ENCODE results near the gene DLGAP4.

The DLGAP4 gene

DNA sequence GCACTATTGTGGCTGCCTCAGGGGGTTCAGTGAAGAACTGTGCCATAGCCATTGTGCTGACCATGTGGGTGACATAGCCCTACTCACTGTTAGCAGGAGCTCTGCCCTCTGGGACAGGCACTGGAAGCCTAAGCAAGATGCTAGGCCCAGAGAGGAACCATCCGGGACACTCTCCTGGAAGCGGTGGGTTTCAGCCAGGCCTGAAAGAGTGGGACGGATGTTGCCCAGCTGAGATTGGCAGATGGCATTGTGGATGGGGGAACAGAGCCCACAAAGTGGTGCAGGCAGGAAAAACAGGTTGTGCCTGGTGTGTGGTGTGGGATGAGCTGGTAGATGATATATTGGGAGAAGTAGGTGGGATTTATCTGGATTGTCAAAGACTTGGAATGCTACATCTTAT, 40.1 kb downstream of the DLGAP4 start:
- no peak for DNase-seq (ENCODE audit: low read depth in 1 of 2, low spot score in 1 of 2)
- Histone ChIP-seq H3K27me3 (ENCODE audit: insufficient read depth, poor library complexity, severe bottlenecking) (no peaks in the 10 kb centered on the region), H3K27ac (replicated peaks) (no peak overlapping the region), H3K4me3 (replicated peaks; ENCODE audit: insufficient read depth, low read length) (no peak overlapping the region)
- TF ChIP-seq, protein P1, sequence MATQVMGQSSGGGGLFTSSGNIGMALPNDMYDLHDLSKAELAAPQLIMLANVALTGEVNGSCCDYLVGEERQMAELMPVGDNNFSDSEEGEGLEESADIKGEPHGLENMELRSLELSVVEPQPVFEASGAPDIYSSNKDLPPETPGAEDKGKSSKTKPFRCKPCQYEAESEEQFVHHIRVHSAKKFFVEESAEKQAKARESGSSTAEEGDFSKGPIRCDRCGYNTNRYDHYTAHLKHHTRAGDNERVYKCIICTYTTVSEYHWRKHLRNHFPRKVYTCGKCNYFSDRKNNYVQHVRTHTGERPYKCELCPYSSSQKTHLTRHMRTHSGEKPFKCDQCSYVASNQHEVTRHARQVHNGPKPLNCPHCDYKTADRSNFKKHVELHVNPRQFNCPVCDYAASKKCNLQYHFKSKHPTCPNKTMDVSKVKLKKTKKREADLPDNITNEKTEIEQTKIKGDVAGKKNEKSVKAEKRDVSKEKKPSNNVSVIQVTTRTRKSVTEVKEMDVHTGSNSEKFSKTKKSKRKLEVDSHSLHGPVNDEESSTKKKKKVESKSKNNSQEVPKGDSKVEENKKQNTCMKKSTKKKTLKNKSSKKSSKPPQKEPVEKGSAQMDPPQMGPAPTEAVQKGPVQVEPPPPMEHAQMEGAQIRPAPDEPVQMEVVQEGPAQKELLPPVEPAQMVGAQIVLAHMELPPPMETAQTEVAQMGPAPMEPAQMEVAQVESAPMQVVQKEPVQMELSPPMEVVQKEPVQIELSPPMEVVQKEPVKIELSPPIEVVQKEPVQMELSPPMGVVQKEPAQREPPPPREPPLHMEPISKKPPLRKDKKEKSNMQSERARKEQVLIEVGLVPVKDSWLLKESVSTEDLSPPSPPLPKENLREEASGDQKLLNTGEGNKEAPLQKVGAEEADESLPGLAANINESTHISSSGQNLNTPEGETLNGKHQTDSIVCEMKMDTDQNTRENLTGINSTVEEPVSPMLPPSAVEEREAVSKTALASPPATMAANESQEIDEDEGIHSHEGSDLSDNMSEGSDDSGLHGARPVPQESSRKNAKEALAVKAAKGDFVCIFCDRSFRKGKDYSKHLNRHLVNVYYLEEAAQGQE (IDR thresholded peaks at IDR 0.05; ENCODE audit: insufficient replicate concordance, low read depth): no peak

GRCh38 chr20:36349384-36350170, 43.4 kb downstream of the DLGAP4 start:
- TF ChIP-seq POLR2AphosphoS5 (IDR thresholded peaks at IDR 0.05; ENCODE audit: low read depth): no peak
- no peak for TF ChIP-seq GABPA (IDR thresholded peaks at IDR 0.05; ENCODE audit: low read depth)
- no peak for TF ChIP-seq SPI1 (IDR thresholded peaks at IDR 0.05; ENCODE audit: borderline replicate concordance, low read depth)
- TF ChIP-seq, protein P1 (IDR thresholded peaks at IDR 0.05; ENCODE audit: insufficient replicate concordance, low read depth): no peak
- TF ChIP-seq CTCF (IDR thresholded peaks at IDR 0.05; ENCODE audit: insufficient read depth, low read length): no peak
- DNase-seq (ENCODE audit: low read depth in 1 of 2, low spot score in 1 of 2): no peak
- H3K27ac ChIP-seq (replicated peaks): no peak overlapping the region
- H3K4me3 ChIP-seq (replicated peaks; ENCODE audit: insufficient read depth, low read length): no peak overlapping the region
- H3K27me3 ChIP-seq (ENCODE audit: insufficient read depth, poor library complexity, severe bottlenecking): no peaks in the 10 kb centered on the region

DNA sequence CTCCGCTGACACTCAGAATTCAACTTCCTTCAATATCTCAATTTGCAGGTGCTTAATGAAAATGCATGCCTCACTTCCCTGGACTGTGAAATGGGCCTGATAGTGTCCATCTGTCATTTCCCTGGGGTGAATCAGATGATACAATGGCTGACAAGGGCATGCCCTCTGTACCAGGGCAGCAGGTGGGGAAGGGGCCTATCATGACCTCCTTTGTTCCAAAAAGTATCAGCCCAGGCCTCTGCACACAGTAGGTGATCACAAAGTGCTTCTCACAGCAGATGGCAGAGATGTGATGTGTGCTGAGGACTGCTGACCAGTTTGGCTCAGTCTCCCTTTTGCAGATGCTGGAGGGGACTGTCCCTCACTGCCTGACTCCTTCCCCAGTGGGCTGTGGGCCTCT, 44.3 kb downstream of the DLGAP4 start:
- no peak overlapping the region for H3K4me3 ChIP-seq (replicated peaks; ENCODE audit: insufficient read depth, low read length)
- H3K27me3 ChIP-seq (ENCODE audit: insufficient read depth, poor library complexity, severe bottlenecking): no peaks in the 10 kb centered on the region
- no peak for DNase-seq (ENCODE audit: low read depth in 1 of 2, low spot score in 1 of 2)
- H3K27ac ChIP-seq (replicated peaks): no peak overlapping the region
- no peak for TF ChIP-seq SPI1 (IDR thresholded peaks at IDR 0.05; ENCODE audit: borderline replicate concordance, low read depth)
- TF ChIP-seq GABPA (IDR thresholded peaks at IDR 0.05; ENCODE audit: low read depth): no peak
- TF ChIP-seq POLR2AphosphoS5 (IDR thresholded peaks at IDR 0.05; ENCODE audit: low read depth): no peak

- Histone ChIP-seq H3K27ac (replicated peaks) (no peak overlapping the region), H3K27me3 (ENCODE audit: insufficient read depth, poor library complexity, severe bottlenecking) (no peaks in the 10 kb centered on the region), H3K4me3 (replicated peaks; ENCODE audit: insufficient read depth, low read length) (no peak overlapping the region)
- DNase-seq (ENCODE audit: low read depth in 1 of 2, low spot score in 1 of 2): no peak
- TF ChIP-seq CTCF (IDR thresholded peaks at IDR 0.05; ENCODE audit: insufficient read depth, low read length) (no peak), GABPA (IDR thresholded peaks at IDR 0.05; ENCODE audit: low read depth) (no peak), POLR2AphosphoS5 (IDR thresholded peaks at IDR 0.05; ENCODE audit: low read depth) (no peak), SPI1 (IDR thresholded peaks at IDR 0.05; ENCODE audit: borderline replicate concordance, low read depth) (no peak)
- TF ChIP-seq, protein P1 (IDR thresholded peaks at IDR 0.05; ENCODE audit: insufficient replicate concordance, low read depth): no peak
Observed at GRCh38 chr20:36351937-36352336, 45.8 kb downstream of the DLGAP4 start.
